GM12878 (cell line): ENCODE measurements around the gene SEC14L6. TPM values are rescaled to one million over a fixed set of nuclear protein-coding genes. Genes with fewer than 3 reads are reported as not detected.

ENCODE experiments used
- ATAC-seq: fragments of 200-7000 bp; cut with Tn5 transposase; 3 replicates; pipeline ENCODE4 v1.9.1; 2020; ENCODE audit warnings: mild to moderate bottlenecking, moderate library complexity
- BruUV-seq: library from RNA; stranded (reverse); fragments of 400-500 nt; replicated peaks from 2 replicates; lab custom pipeline; 2021; lab: Mats Ljungman, UMichigan
- CTCF ChIA-PET: fragments of 300-600 bp; sonication (Branson Sonifier 250); formaldehyde crosslinking; extraction: SDS; loops from one replicate; lab custom pipeline; 2021; ENCODE audit warnings: inconsistent platforms; lab: Yijun Ruan, JAX
- POLR2A ChIA-PET: fragments of 350-600 bp; formaldehyde crosslinking; extraction: SDS; loops from one replicate; lab custom pipeline; 2021; ENCODE audit warnings: inconsistent platforms; lab: Charles Lee
- RAD21 ChIA-PET: fragments of 300-600 bp; sonication (Branson Sonifier 250); formaldehyde crosslinking; loops from one replicate; lab custom pipeline; 2023; ENCODE audit warnings: antibody characterized with exemption; ENCODE audit not compliant: unreplicated experiment; lab: Charles Lee
- SMC1A ChIA-PET: fragments of 300-600 bp; sonication (Branson Sonifier 250); formaldehyde crosslinking; loops from one replicate; lab custom pipeline; 2023; ENCODE audit not compliant: unreplicated experiment, uncharacterized antibody; lab: Charles Lee
- DNase-seq: peaks from one replicate; pipeline ENCODE4 v3.0.0-alpha.2; 2011; ENCODE audit warnings: low read depth, low spot score
- FAIRE-seq: peaks from 3 replicates; lab custom pipeline; 2011; peaks lifted over from hg19 to GRCh38; lab: Jason Lieb, UNC
- H2AFZ ChIP-seq: 2 replicates; pipeline ENCODE4 v1.6.0; 2011; ENCODE audit warnings: low read depth, low read length, control low read depth; ENCODE audit not compliant: control insufficient read depth
- H3K27ac ChIP-seq: 2 replicates; pipeline ENCODE4 v1.5.1; 2011; ENCODE audit warnings: control low read depth; ENCODE audit not compliant: control insufficient read depth, insufficient read depth
- H3K27me3 ChIP-seq, 2 experiments: replicated peaks in 1 of 2; 2 replicates each; pipeline versions ENCODE4 v1.6.0 to v1.6.1; 2011; ENCODE audit warnings: low read length in 1 of 2; ENCODE audit not compliant: control insufficient read depth in 2 of 2, insufficient read depth in 2 of 2
- H3K36me3 ChIP-seq, 2 experiments: 2 replicates each; pipeline ENCODE4 v1.5.1; 2011; ENCODE audit warnings: low read length in 1 of 2; ENCODE audit not compliant: control insufficient read depth in 2 of 2, insufficient read depth in 2 of 2
- H3K4me1 ChIP-seq: 2 replicates; pipeline ENCODE4 v1.6.1; 2011; ENCODE audit warnings: mild to moderate bottlenecking, low read length, moderate library complexity, mixed read lengths; ENCODE audit not compliant: control insufficient read depth, insufficient read depth
- H3K4me2 ChIP-seq: 2 replicates; pipeline ENCODE4 v1.6.0; 2011; ENCODE audit warnings: control low read depth; ENCODE audit not compliant: control insufficient read depth, insufficient read depth
- H3K4me3 ChIP-seq: fragments of 200-600 bp; sonication (generic); 2 replicates; pipeline ENCODE4 v1.5.1; 2016
- H3K79me2 ChIP-seq: 2 replicates; pipeline ENCODE4 v1.6.0; 2011; ENCODE audit warnings: low read length; ENCODE audit not compliant: control insufficient read depth, insufficient read depth
- H3K9ac ChIP-seq: 2 replicates; pipeline ENCODE4 v1.8.0; 2011; ENCODE audit warnings: low read length, control low read depth, mixed read lengths; ENCODE audit not compliant: control insufficient read depth, insufficient read depth
- H3K9me3 ChIP-seq: replicated peaks from 3 replicates; pipeline ENCODE4 v1.5.1; 2011; ENCODE audit warnings: mild to moderate bottlenecking, low read length; ENCODE audit not compliant: control insufficient read depth, insufficient read depth
- H4K20me1 ChIP-seq: 2 replicates; pipeline ENCODE4 v1.6.0; 2011; ENCODE audit not compliant: control insufficient read depth, insufficient read depth
- ASH2L ChIP-seq: fragments of 300-600, 200-600 bp; sonication (generic); IDR thresholded peaks from 2 replicates; pipeline ENCODE4 v1.6.1; 2017; ENCODE audit warnings: low read depth, mild to moderate bottlenecking, borderline replicate concordance
- CBFB ChIP-seq: IDR thresholded peaks from 2 replicates; pipeline ENCODE4 v1.6.1; 2016; ENCODE audit warnings: antibody characterized with exemption, low read depth
- CBX5 ChIP-seq: sonication (generic); IDR thresholded peaks from 2 replicates; pipeline ENCODE4 v1.6.1; 2016; ENCODE audit warnings: low read depth, moderate library complexity, mild to moderate bottlenecking, inconsistent platforms
- EED ChIP-seq: sonication (generic); IDR thresholded peaks from 2 replicates; pipeline ENCODE4 v1.6.1; 2016; ENCODE audit warnings: antibody characterized with exemption, low read depth
- ESRRA ChIP-seq: IDR thresholded peaks from 2 replicates; pipeline ENCODE4 v1.6.1; 2012; ENCODE audit warnings: mild to moderate bottlenecking, low read length, improper control_type of control experiment
- HDGF ChIP-seq: fragments of 450-650 bp; IDR thresholded peaks from 2 replicates; pipeline ENCODE4 v1.6.1; 2016; ENCODE audit warnings: antibody characterized with exemption
- MEF2B ChIP-seq: fragments of 450-650 bp; IDR thresholded peaks from 2 replicates; pipeline ENCODE4 v1.6.1; 2018; ENCODE audit warnings: mild to moderate bottlenecking, moderate library complexity; ENCODE audit not compliant: partially characterized antibody, poor library complexity, severe bottlenecking
- NFXL1 ChIP-seq: fragments of 450-650 bp; IDR thresholded peaks from 2 replicates; pipeline ENCODE4 v1.6.1; 2017; ENCODE audit warnings: antibody characterized with exemption, mild to moderate bottlenecking, borderline replicate concordance
- POLR2AphosphoS5 ChIP-seq: IDR thresholded peaks from 2 replicates; pipeline ENCODE4 v1.6.1; 2011; ENCODE audit warnings: mild to moderate bottlenecking, low read length, inconsistent platforms
- RAD51 ChIP-seq: fragments of 450-650 bp; IDR thresholded peaks from 2 replicates; pipeline ENCODE4 v1.6.1; 2016; ENCODE audit warnings: moderate library complexity, mild to moderate bottlenecking, inconsistent platforms
- RELA ChIP-seq: fragments of 450-650 bp; IDR thresholded peaks from 2 replicates; pipeline ENCODE4 v1.8.0; 2014; ENCODE audit warnings: borderline replicate concordance; ENCODE audit not compliant: partially characterized antibody
- ZBTB4 ChIP-seq: fragments of 450-650 bp; formaldehyde crosslinking; IDR thresholded peaks from 2 replicates; pipeline ENCODE4 v1.4.0; 2022; ENCODE audit warnings: mild to moderate bottlenecking, moderate library complexity
- ZNF217 ChIP-seq: fragments of 450-650 bp; IDR thresholded peaks from 2 replicates; pipeline ENCODE4 v1.6.1; 2017; ENCODE audit warnings: antibody characterized with exemption, mild to moderate bottlenecking
- ZNF592 ChIP-seq: fragments of 450-650 bp; IDR thresholded peaks from 2 replicates; pipeline ENCODE4 v1.6.1; 2017; ENCODE audit warnings: mild to moderate bottlenecking, moderate library complexity
- WGBS: methylation state at CpG from one replicate; pipeline ENCODE4 v1.1.6; 2016; ENCODE audit warnings: low lambda C conversion rate; ENCODE audit not compliant: insufficient replicate concordance, insufficient coverage; ENCODE audit errors: missing lambda C conversion rate; 5-methylcytosine and 5-hydroxymethylcytosine counted together
- in situ Hi-C: fragments of 300-500 bp; cut with MboI; formaldehyde crosslinking; loops from 9 replicates; pipeline ENCODE4 v1.14.3; 2018; ENCODE audit warnings: mixed read lengths
- intact Hi-C: fragments of 100-400 bp; cut with micrococcal nuclease; formaldehyde crosslinking; loops from one replicate; pipeline ENCODE4 v1.14.2; 2022; ENCODE audit not compliant: unreplicated experiment
- polyA plus RNA-seq, 11 experiments: library from polyadenylated mRNA; depleted of rRNA in 4 of 11; unstranded in 6 of 11; stranded (reverse) in 5 of 11; fragments of >200 nt; fragmentation: Nextera tagmentation in 4 of 11; fragmentation: Illumina TruSeq in 1 of 11; extraction: Ambion mirVana in 4 of 11; extraction: Trizol in 1 of 11; gene quantifications; 1 replicate in 1 of 11; 2 replicates in 10 of 11; pipeline versions ENCODE4 v1.2.1 to v1.2.3, GENCODE V29; 2011 to 2016; ENCODE audit warnings: inconsistent platforms in 2 of 11, missing spikeins in 2 of 11, low read depth in 1 of 11
- total RNA-seq, 4 experiments: library from RNA; depleted of rRNA in 3 of 4; stranded (reverse); fragments of >200 nt in 3 of 4; fragmentation: Illumina TruSeq in 1 of 4; extraction: Trizol in 1 of 4; gene quantifications; 2 replicates each; pipeline versions ENCODE4 v1.2.1 to v1.2.3, GENCODE V29; 2013 to 2021

The SEC14L6 gene
- total and polyA plus RNA-seq, 10 of the 15 experiments (the other 5 are each of a cell fraction or from before 2014, with no cell fraction given) = not detected

DNA sequence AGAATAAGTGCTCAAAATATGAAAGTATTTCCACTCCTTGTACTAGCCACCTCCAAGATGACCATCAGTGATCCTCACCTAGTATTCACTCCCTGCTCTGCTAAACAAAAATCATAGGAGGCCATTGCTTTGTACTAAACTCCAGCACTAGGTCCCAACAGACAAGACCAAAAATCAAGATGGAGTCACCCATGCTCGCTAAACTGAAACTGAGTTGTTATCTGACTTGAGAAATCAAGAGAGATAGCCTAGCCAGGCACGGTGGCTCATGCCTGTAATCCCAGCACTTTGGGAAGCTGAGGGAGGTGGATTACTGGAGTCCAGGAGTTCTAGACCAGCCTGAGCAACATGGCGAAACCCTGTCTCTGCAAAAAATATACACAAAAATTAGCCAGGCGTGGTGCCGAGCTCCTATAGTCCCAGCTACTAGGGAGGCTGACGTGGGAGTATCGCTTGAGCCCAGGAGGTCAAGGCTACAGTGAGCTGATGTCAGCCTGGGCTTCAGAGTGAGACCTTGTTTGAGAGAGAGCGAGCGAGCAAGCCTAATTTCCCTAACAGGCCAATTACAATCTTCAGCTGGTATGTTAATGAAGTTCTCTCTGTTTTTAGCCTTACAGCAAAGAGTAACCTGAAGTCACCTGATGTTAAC lies 9.3 kb downstream of the SEC14L6 start:
- Histone ChIP-seq H3K9me3 (no peaks in the 10 kb centered on the region; the same call in 2 of the 3 replicates), H3K4me3 (no peak overlapping the region), H3K27ac (no peak overlapping the region), H3K4me2 (no peak overlapping the region), H3K4me1 (peaks cover 3% of the 10 kb centered on the region; the same call in 1 of the 2 replicates), H3K36me3 (no peaks in the 10 kb centered on the region), H3K79me2 (no peaks in the 10 kb centered on the region), H4K20me1 (no peaks in the 10 kb centered on the region), H3K27me3 (peaks cover 3 to 4% of the 10 kb centered on the region in 2 experiments; a peak in 3 of 4 replicates), H2AFZ (no peak overlapping the region), H3K9ac (no peak overlapping the region)
- RAD21 ChIA-PET = interaction anchor here (0.8 kb wide), 1 partner anchor 9 kb away, joined by 3 read pairs; no protein-coding TSS in a partner anchor
- BruUV-seq = no TSS peak
- POLR2A ChIA-PET = no interaction called here
- FAIRE-seq (no peak), DNase-seq (no peak), ATAC-seq (no peak)
- intact Hi-C loops (no loop called here), in situ Hi-C loops (no loop called here)
- 50% methylated on average over 9 of the region's 9 CpGs for WGBS
- CTCF ChIA-PET = no interaction called here
- SMC1A ChIA-PET = interaction anchor here (1.2 kb wide), 1 partner anchor 52 kb away, joined by 3 read pairs; no protein-coding TSS in a partner anchor
- no peak for TF ChIP-seq ZBTB4 (CRISPR knock-in tag)
- no peak for TF ChIP-seq ZNF592
- no peak for TF ChIP-seq RAD51
- no peak for TF ChIP-seq ZNF217
- TF ChIP-seq HDGF = no peak
- no peak for TF ChIP-seq POLR2AphosphoS5
- TF ChIP-seq CBFB = no peak
- TF ChIP-seq RELA = no peak
- no peak for TF ChIP-seq ESRRA
- TF ChIP-seq MEF2B = no peak
- TF ChIP-seq ASH2L = no peak
- no peak for TF ChIP-seq CBX5
- no peak for TF ChIP-seq NFXL1
- no peak for TF ChIP-seq EED
